ENCODE measurements around the gene NGLY1.

The NGLY1 gene

GRCh38 chr3:25782938-25783660 is at the start of gene NGLY1:
Gene NGLY1, minus strand, starts transcription at chr3:25783443. Its CDS starts 53 bp downstream, at chr3:25783390.
- peak; percentile 84 for DNase-seq (ENCODE audit: low spot score)

- no peak for DNase-seq (ENCODE audit: low spot score)
Observed at GRCh38 chr3:25831578-25831977, 48.3 kb upstream of the NGLY1 start.

GRCh38 chr3:25830373-25831280 is 47.4 kb upstream of the NGLY1 start:
- DNase-seq (ENCODE audit: low spot score), result no peak

GRCh38 chr3:25826510-25826909 is 43.3 kb upstream of the NGLY1 start:
- no peak for DNase-seq (ENCODE audit: low spot score)

- DNase-seq (ENCODE audit: low spot score), result no peak
Observed at GRCh38 chr3:25823314-25823713, 40.1 kb upstream of the NGLY1 start.

GRCh38 chr3:25821746-25822573 is 38.7 kb upstream of the NGLY1 start:
- DNase-seq (ENCODE audit: low spot score), result no peak

- no peak for DNase-seq (ENCODE audit: low spot score)
Observed at GRCh38 chr3:25820816-25821486, 37.7 kb upstream of the NGLY1 start.

- peak; percentile 24 for DNase-seq (ENCODE audit: low spot score)
Observed at GRCh38 chr3:25820366-25820765, 37.1 kb upstream of the NGLY1 start.

- DNase-seq (ENCODE audit: low spot score), result no peak
Observed at GRCh38 chr3:25818335-25818734, 35.1 kb upstream of the NGLY1 start.

- no peak for DNase-seq (ENCODE audit: low spot score)
Observed at GRCh38 chr3:25817638-25818037, 34.4 kb upstream of the NGLY1 start.

- no peak for DNase-seq (ENCODE audit: low spot score)
Observed at GRCh38 chr3:25817107-25817506, 33.9 kb upstream of the NGLY1 start.

GRCh38 chr3:25812644-25813043 is 29.4 kb upstream of the NGLY1 start:
- DNase-seq (ENCODE audit: low spot score), result no peak

- no peak for DNase-seq (ENCODE audit: low spot score)
Observed at GRCh38 chr3:25804676-25805075, 21.4 kb upstream of the NGLY1 start.

GRCh38 chr3:25803833-25804232 is 20.6 kb upstream of the NGLY1 start:
- DNase-seq (ENCODE audit: low spot score), result no peak

- DNase-seq (ENCODE audit: low spot score), result no peak
Observed at GRCh38 chr3:25801786-25802185, 18.5 kb upstream of the NGLY1 start.

- peak; percentile 96 for DNase-seq (ENCODE audit: low spot score)
Observed at GRCh38 chr3:25789596-25790556, 6.6 kb upstream of the NGLY1 start, which contains the start of gene OXSM. Gene OXSM, plus strand, starts transcription at chr3:25790090. Its CDS starts 931 bp downstream, at chr3:25791021.

- no peak for DNase-seq (ENCODE audit: low spot score)
Observed at GRCh38 chr3:25789209-25789595, 6.0 kb upstream of the NGLY1 start.

- no peak for DNase-seq (ENCODE audit: low spot score)
Observed at GRCh38 chr3:25787689-25788088, 4.4 kb upstream of the NGLY1 start.

- no peak for DNase-seq (ENCODE audit: low spot score)
Observed at GRCh38 chr3:25785826-25786225, 2.6 kb upstream of the NGLY1 start.

- DNase-seq (ENCODE audit: low spot score), result no peak
Observed at GRCh38 chr3:25784971-25785370, 1.7 kb upstream of the NGLY1 start.
